Omental fat pad (tissue), 4 donors: Measurements from ENCODE around the gene UGGT2. TPM values are rescaled to one million over a fixed set of nuclear protein-coding genes. Genes with fewer than 3 reads are reported as not detected.
"Not testable (repeated sequence)": the region's sequence is repeated elsewhere in the genome, so short reads cannot be mapped to it uniquely, and the experiment has no call there.

Experiments
- ATAC-seq: fragments of 150-250 bp; one replicate; pipeline ENCODE4 v1.9.1; 2016; ENCODE audit warnings: mild to moderate bottlenecking, moderate library complexity; ENCODE audit not compliant: low FRiP score
- DNase-seq: peaks from one replicate; pipeline ENCODE4 v3.0.0-alpha.2; 2019; ENCODE audit warnings: low spot score
- CTCF ChIP-seq, 3 donors: fragments of 450-650 bp; IDR thresholded peaks; one replicate each; pipeline ENCODE4 v1.5.1; 2016 to 2017; ENCODE audit warnings: antibody characterized with exemption in 3 of 3, mild to moderate bottlenecking in 3 of 3, moderate library complexity in 2 of 3
- total RNA-seq, 4 donors: library from RNA; depleted of rRNA; stranded (reverse); fragments of >200 nt; gene quantifications; one replicate each; pipeline ENCODE4 v1.1.0, GENCODE V29; 2016

Gene UGGT2
- total RNA-seq, 4 donors from 2014 or later, result 32.6 to 86.4 (median 42.9) TPM

DNA sequence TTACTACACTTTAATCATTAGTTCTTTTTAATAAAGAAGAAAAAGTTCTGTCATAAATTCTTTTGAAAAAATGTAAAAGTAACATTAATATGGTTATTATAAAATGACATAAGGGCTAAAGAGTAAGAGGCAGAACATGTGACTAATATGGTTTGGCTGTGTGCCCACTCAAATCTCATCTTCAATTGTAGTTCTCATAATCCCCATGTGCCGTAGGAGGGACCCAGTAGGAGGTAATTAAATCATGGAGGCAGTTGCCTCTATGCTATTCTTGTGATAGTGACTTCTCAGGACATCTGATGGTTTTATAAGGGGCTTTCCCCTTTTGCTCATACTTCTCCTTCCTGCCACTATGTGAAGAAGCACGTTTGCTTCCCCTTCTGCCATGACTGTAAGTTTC, 104.5 kb downstream of the UGGT2 start:
- TF ChIP-seq CTCF (IDR thresholded peaks at IDR 0.05), result no peak
- ATAC-seq (no peak), DNase-seq (no peak)

DNA sequence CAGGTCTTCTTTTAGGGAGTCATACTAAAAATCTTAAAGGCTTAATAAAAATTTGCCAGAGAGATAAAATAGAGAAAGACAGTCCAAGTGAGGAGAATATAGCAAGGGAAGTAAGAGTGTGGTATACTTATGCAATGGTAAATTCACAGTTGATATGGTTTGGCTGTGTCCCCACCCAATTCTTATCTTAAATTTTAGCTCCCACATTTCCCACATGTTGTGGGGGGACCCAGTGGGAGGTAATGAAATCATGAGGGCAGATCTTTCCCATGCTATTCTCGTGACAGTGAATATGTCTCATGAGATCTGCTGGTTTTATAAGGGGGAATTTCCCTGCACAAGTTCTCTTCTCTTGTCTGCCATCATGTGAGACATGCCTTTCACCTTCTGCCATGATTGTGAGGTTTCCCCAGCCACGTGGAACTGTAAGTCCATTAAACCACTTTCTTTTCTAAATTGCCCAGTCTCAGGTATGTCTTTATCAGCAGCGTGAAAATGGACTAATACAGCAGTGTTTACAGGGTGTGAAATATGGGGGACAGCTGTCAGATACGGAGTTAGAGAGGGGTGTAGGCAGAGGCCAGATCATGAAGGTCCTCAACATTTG, 115.4 kb downstream of the UGGT2 start:
- DNase-seq, result no peak
- no peak for TF ChIP-seq CTCF (IDR thresholded peaks at IDR 0.05)
- no peak for ATAC-seq

GRCh38 chr13:95931300-95932025, 121.7 kb downstream of the UGGT2 start:
- ATAC-seq (no peak), DNase-seq (no peak)

DNA sequence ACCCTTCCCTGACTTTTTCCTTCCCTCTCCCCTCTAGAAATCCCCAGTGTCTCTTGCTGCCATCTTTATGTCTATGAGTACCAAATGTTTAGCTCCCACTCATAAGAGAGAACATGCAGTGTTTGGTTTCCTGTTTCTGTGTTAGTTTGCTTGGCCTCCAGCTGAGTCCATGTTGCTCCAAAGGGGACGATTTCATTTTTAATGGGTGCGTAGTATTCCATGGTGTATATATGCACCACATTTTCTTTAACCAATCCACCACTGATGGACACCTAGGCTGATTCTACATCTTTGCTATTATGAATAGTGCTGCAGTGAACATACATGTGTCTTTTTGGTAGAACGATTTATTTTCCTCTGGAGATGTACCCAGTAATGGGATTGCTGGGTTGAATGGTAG, 123.8 kb downstream of the UGGT2 start:
- DNase-seq (no peak), ATAC-seq (no peak)
- no peak for TF ChIP-seq CTCF (IDR thresholded peaks at IDR 0.05)

More at GRCh38 chr13:95931300-95932025, 121.7 kb downstream of the UGGT2 start:
- no peak for TF ChIP-seq CTCF (IDR thresholded peaks at IDR 0.05)

GRCh38 chr13:95928367-95928906, 124.8 kb downstream of the UGGT2 start:
- ATAC-seq, DNase-seq: not testable (repeated sequence)

GRCh38 chr13:95926231-95926630, 127.0 kb downstream of the UGGT2 start:
- no peak for TF ChIP-seq CTCF (IDR thresholded peaks at IDR 0.05)
- DNase-seq (no peak), ATAC-seq (no peak)

- DNase-seq (no peak), ATAC-seq (no peak)
- TF ChIP-seq CTCF (IDR thresholded peaks at IDR 0.05), result no peak
Observed at GRCh38 chr13:95924389-95924994, 128.7 kb downstream of the UGGT2 start.
